HepG2 (cell line): ENCODE data around the gene CABP2. TPM values are rescaled to one million over a fixed set of nuclear protein-coding genes. Genes with fewer than 3 reads are reported as not detected.
A peak's percentile ranks its signal among the peaks of the same experiment; 100 is the strongest.

Experiments used
- BCL6 ChIP-seq: IDR thresholded peaks from 2 replicates; pipeline ENCODE4 v1.6.1; 2016; ENCODE audit warnings: missing genetic modification reagents, missing compliant biosample characterization
- CBFB ChIP-seq: sonication (generic); formaldehyde crosslinking; IDR thresholded peaks from 2 replicates; pipeline ENCODE4 v1.4.0; 2020; ENCODE audit warnings: missing genetic modification reagents
- CBX5 ChIP-seq: sonication (generic); formaldehyde crosslinking; IDR thresholded peaks from 2 replicates; pipeline ENCODE4 v1.4.0; 2020; ENCODE audit warnings: missing genetic modification reagents, borderline replicate concordance
- FOXA1 ChIP-seq, 2 experiments: fragments of 450-650 bp in 1 of 2; sonication (generic) in 1 of 2; formaldehyde crosslinking in 1 of 2; IDR thresholded peaks; 2 replicates each; pipeline versions ENCODE4 v1.4.0 to v1.6.1; 2016 to 2020; ENCODE audit warnings: missing genetic modification reagents in 1 of 2
- GLMP ChIP-seq: sonication (generic); formaldehyde crosslinking; IDR thresholded peaks from 2 replicates; pipeline ENCODE4 v1.9.0; 2021; ENCODE audit warnings: missing genetic modification reagents, mild to moderate bottlenecking, borderline replicate concordance
- GMEB1 ChIP-seq: sonication (generic); formaldehyde crosslinking; IDR thresholded peaks from 2 replicates; pipeline ENCODE4 v1.5.1; 2020; ENCODE audit warnings: missing genetic modification reagents, mild to moderate bottlenecking, borderline replicate concordance
- JUN ChIP-seq: sonication (generic); formaldehyde crosslinking; IDR thresholded peaks from 2 replicates; pipeline ENCODE4 v1.4.0; 2020; ENCODE audit warnings: mild to moderate bottlenecking, missing genetic modification reagents
- MED13 ChIP-seq: sonication (generic); formaldehyde crosslinking; IDR thresholded peaks from 2 replicates; pipeline ENCODE4 v1.5.0; 2020; ENCODE audit warnings: missing genetic modification reagents
- MZF1 ChIP-seq: sonication (generic); formaldehyde crosslinking; IDR thresholded peaks from 2 replicates; pipeline ENCODE4 v1.8.1; 2023; ENCODE audit warnings: mild to moderate bottlenecking, missing genetic modification reagents, borderline replicate concordance
- NFKB2 ChIP-seq: sonication (generic); formaldehyde crosslinking; IDR thresholded peaks from 2 replicates; pipeline ENCODE4 v1.4.0; 2020; ENCODE audit warnings: missing genetic modification reagents, borderline replicate concordance
- PHF21A ChIP-seq: sonication (generic); formaldehyde crosslinking; IDR thresholded peaks from 2 replicates; pipeline ENCODE4 v1.5.0; 2020; ENCODE audit warnings: mild to moderate bottlenecking, missing genetic modification reagents
- SCMH1 ChIP-seq: sonication (generic); formaldehyde crosslinking; IDR thresholded peaks from 2 replicates; pipeline ENCODE4 v1.9.0; 2021; ENCODE audit warnings: missing genetic modification reagents, mild to moderate bottlenecking, borderline replicate concordance
- THAP8 ChIP-seq: sonication (generic); formaldehyde crosslinking; IDR thresholded peaks from 2 replicates; pipeline ENCODE4 v1.5.1; 2020; ENCODE audit warnings: missing genetic modification reagents, mild to moderate bottlenecking, borderline replicate concordance
- ZBTB37 ChIP-seq: sonication (generic); formaldehyde crosslinking; IDR thresholded peaks from 2 replicates; pipeline ENCODE4 v1.4.0; 2020; ENCODE audit warnings: mild to moderate bottlenecking, missing genetic modification reagents
- ZBTB7B ChIP-seq: sonication (generic); formaldehyde crosslinking; IDR thresholded peaks from 2 replicates; pipeline ENCODE4 v1.4.0; 2020; ENCODE audit warnings: missing genetic modification reagents
- ZNF234 ChIP-seq: sonication (generic); formaldehyde crosslinking; conservative IDR thresholded peaks from 2 replicates; pipeline ENCODE4 v1.5.1; 2020; ENCODE audit warnings: mild to moderate bottlenecking, missing genetic modification reagents
- ZNF256 ChIP-seq: sonication (generic); formaldehyde crosslinking; conservative IDR thresholded peaks from 2 replicates; pipeline ENCODE4 v1.4.0; 2020; ENCODE audit warnings: missing genetic modification reagents
- ZNF331 ChIP-seq: sonication (generic); formaldehyde crosslinking; IDR thresholded peaks from 2 replicates; pipeline ENCODE4 v1.4.0; 2020; ENCODE audit warnings: missing genetic modification reagents
- ZNF557 ChIP-seq: sonication (generic); formaldehyde crosslinking; IDR thresholded peaks from 2 replicates; pipeline ENCODE4 v1.4.0; 2020; ENCODE audit warnings: missing genetic modification reagents
- ZNF674 ChIP-seq: sonication (generic); formaldehyde crosslinking; IDR thresholded peaks from 2 replicates; pipeline ENCODE4 v1.5.0; 2020; ENCODE audit warnings: low read depth, mild to moderate bottlenecking, missing genetic modification reagents
- ZNF772 ChIP-seq: sonication (generic); formaldehyde crosslinking; IDR thresholded peaks from 2 replicates; pipeline ENCODE4 v1.5.0; 2020; ENCODE audit warnings: mild to moderate bottlenecking, missing genetic modification reagents
- ZNF83 ChIP-seq: sonication (generic); formaldehyde crosslinking; IDR thresholded peaks from 2 replicates; pipeline ENCODE4 v1.4.0; 2020; ENCODE audit warnings: missing genetic modification reagents, mild to moderate bottlenecking, borderline replicate concordance
- polyA plus RNA-seq, 8 experiments: library from polyadenylated mRNA; depleted of rRNA in 3 of 8; stranded (reverse) in 7 of 8; unstranded in 1 of 8; fragments of >200 nt; fragmentation: Illumina TruSeq in 4 of 8; extraction: Trizol in 4 of 8; gene quantifications; 2 replicates each; pipeline versions ENCODE4 v1.2.1 to v1.2.3, GENCODE V29; 2011 to 2016; ENCODE audit warnings: low read depth in 4 of 8, missing spikeins in 1 of 8, mixed read lengths in 1 of 8; ENCODE audit not compliant: insufficient read depth in 1 of 8
- total RNA-seq, 5 experiments: library from RNA; depleted of rRNA; stranded (reverse); fragments of >200 nt; fragmentation: Illumina TruSeq; extraction: Trizol; gene quantifications; 2 replicates each; pipeline ENCODE4 v1.2.3, GENCODE V29; 2016; ENCODE audit warnings: low read depth in 1 of 5

The CABP2 gene
- total and polyA plus RNA-seq, 2 of the 13 experiments (the other 11 are each of a cell fraction or from before 2014, with no cell fraction given): not detected

GRCh38 chr11:67482827-67483798, 40.1 kb downstream of the CABP2 start, which contains the start of gene AIP (continued):
- TF ChIP-seq GMEB1 (CRISPR knock-in tag): peak; percentile 80
- TF ChIP-seq ZBTB7B: no peak; the same call in 1 of the 2 replicates
- peak; percentile 65 for TF ChIP-seq BCL6 (CRISPR knock-in tag)
- peak; percentile 72 for TF ChIP-seq ZNF234 (CRISPR knock-in tag)
- TF ChIP-seq CBX5 (CRISPR knock-in tag): peak; percentile 78; the same call in 1 of the 2 replicates
- peak; percentile 77; the same call in 1 of the 2 replicates for TF ChIP-seq JUN (CRISPR knock-in tag)
- TF ChIP-seq FOXA1 (IDR thresholded peaks at IDR 0.05): no peak
- 0 out of 2 replicates have a peak, but pooled peaks have one; percentile 20 for TF ChIP-seq FOXA1 (CRISPR knock-in tag; IDR thresholded peaks at IDR 0.05)
- no peak for TF ChIP-seq SCMH1 (CRISPR knock-in tag)
- peak; percentile 90 for TF ChIP-seq ZNF256 (CRISPR knock-in tag)
- TF ChIP-seq PHF21A (CRISPR knock-in tag): no peak
- TF ChIP-seq GLMP (CRISPR knock-in tag): no peak
- peak; percentile 86; the same call in 1 of the 2 replicates for TF ChIP-seq CBFB (CRISPR knock-in tag)
- peak; percentile 39; the same call in 1 of the 2 replicates for TF ChIP-seq ZNF83 (CRISPR knock-in tag)
- TF ChIP-seq NFKB2 (CRISPR knock-in tag): peak; percentile 99
- peak; percentile 86; the same call in 1 of the 2 replicates for TF ChIP-seq ZNF674 (CRISPR knock-in tag)
- TF ChIP-seq ZNF772: peak; percentile 96
- peak; percentile 89; the same call in 1 of the 2 replicates for TF ChIP-seq ZNF331 (CRISPR knock-in tag)
- TF ChIP-seq ZNF557: peak; percentile 98
- peak; percentile 80; the same call in 1 of the 2 replicates for TF ChIP-seq MED13 (CRISPR knock-in tag)
- no peak for TF ChIP-seq MZF1 (CRISPR knock-in tag)
- TF ChIP-seq ZBTB37 (CRISPR knock-in tag): 0 out of 2 replicates have a peak, but pooled peaks have one; percentile 45
- TF ChIP-seq THAP8 (CRISPR knock-in tag): peak; percentile 92; the same call in 1 of the 2 replicates
